OCI-LY3 (cell line): Measurements from ENCODE around the gene FAM13C.

Experiments used
- H2AFZ ChIP-seq: fragments of 200-600, 300-600 bp; shearing (Covaris generic); 2 replicates; pipeline ENCODE4 v1.6.0; 2014; ENCODE audit warnings: antibody characterized with exemption, low read depth, low read length
- H3K27ac ChIP-seq: fragments of 200-600, 300-600 bp; sonication (generic); 2 replicates; pipeline ENCODE4 v1.5.1; 2014; ENCODE audit warnings: mild to moderate bottlenecking, low read length, moderate library complexity, mixed read lengths
- H3K27me3 ChIP-seq: fragments of 200-600, 300-600 bp; sonication (generic); 2 replicates; pipeline ENCODE4 v1.6.1; 2014; ENCODE audit warnings: low read depth, low read length, mixed read lengths
- H3K36me3 ChIP-seq: fragments of 200-600, 300-600 bp; sonication (generic); replicated peaks from 2 replicates; pipeline ENCODE3; 2014; ENCODE audit warnings: low read depth, low read length, mixed read lengths
- H3K4me1 ChIP-seq: fragments of 300-600, 200-600 bp; sonication (generic); 2 replicates; pipeline ENCODE4 v1.6.1; 2014; ENCODE audit warnings: low read length, mixed read lengths
- H3K4me2 ChIP-seq: fragments of 200-600, 300-600 bp; sonication (generic); 2 replicates; pipeline ENCODE4 v1.6.1; 2014; ENCODE audit warnings: low read length, mixed read lengths
- H3K4me3 ChIP-seq: fragments of 300-600, 200-600 bp; sonication (generic); 2 replicates; pipeline ENCODE4 v1.5.1; 2014; ENCODE audit warnings: antibody characterized with exemption, mild to moderate bottlenecking, low read length, moderate library complexity
- H3K79me2 ChIP-seq: fragments of 300-600, 200-600 bp; shearing (Covaris generic); 2 replicates; pipeline ENCODE4 v1.6.1; 2014; ENCODE audit warnings: mild to moderate bottlenecking, low read length, mixed read lengths
- H3K9ac ChIP-seq: fragments of 300-600, 200-600 bp; shearing (Covaris generic); 2 replicates; pipeline ENCODE4 v1.6.0; 2014; ENCODE audit warnings: mild to moderate bottlenecking, low read length, moderate library complexity
- H3K9me3 ChIP-seq: fragments of 200-600, 300-600 bp; shearing (Covaris generic); 2 replicates; pipeline ENCODE4 v1.6.1; 2014; ENCODE audit warnings: low read length, mixed read lengths; ENCODE audit not compliant: insufficient read depth
- H4K20me1 ChIP-seq: fragments of 200-600, 300-600 bp; sonication (generic); 2 replicates; pipeline ENCODE4 v1.6.1; 2016; ENCODE audit warnings: low read length, mixed read lengths; ENCODE audit not compliant: insufficient read depth
- CTCF ChIP-seq: fragments of 200-600, 300-600 bp; sonication (generic); IDR thresholded peaks from 2 replicates; pipeline ENCODE4 v1.5.1; 2014; ENCODE audit warnings: antibody characterized with exemption, low read length, low read depth
- EZH2phosphoT487 ChIP-seq: fragments of 200-600 bp; shearing (Covaris generic); IDR thresholded peaks from 2 replicates; pipeline ENCODE4 v1.6.1; 2018; ENCODE audit warnings: antibody characterized with exemption, mixed run types, low read depth

The FAM13C gene

DNA sequence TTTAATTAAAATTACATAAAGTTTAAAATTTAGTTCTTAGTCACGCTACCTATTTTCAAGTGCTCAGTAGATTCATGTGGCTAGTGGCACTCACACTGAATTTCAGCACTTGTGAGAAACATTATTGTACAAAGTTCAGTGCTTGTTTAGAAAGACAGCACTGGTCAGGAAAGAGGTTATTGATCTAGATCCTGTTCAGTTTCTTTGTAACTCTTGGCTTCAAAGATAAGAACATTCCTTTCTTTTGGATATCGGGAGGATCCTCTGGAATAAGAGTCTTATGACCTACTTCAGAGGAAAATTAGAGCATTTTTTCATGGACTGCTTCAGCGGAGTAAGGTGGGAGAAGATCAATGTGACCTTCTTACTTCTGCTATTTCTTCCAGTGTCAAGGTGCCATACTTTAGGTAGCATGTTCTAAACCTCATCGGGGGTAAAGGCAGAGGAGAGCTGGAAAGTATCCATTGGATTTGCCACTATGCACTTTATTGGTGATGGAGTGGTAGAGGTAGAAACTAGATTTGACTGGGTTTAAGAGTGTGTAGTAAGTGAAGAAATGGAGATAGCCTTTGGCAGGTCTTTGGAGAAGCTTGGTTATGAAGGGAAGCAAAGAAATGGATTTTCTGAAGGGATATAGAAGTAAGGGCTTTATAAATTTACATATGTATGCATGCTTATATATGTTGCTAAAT lies 146.0 kb downstream of the FAM13C start:
- TF ChIP-seq EZH2phosphoT487 (no peak), CTCF (no peak)
- Histone ChIP-seq H3K79me2 (no peaks in the 10 kb centered on the region), H3K4me3 (no peak overlapping the region)

GRCh38 chr10:59214160-59214559 lies 148.2 kb downstream of the FAM13C start:
- no peaks in the 10 kb centered on the region for H3K4me1 ChIP-seq
- H3K9me3 ChIP-seq, result no peaks in the 10 kb centered on the region
- TF ChIP-seq CTCF (no peak), EZH2phosphoT487 (no peak)
- H2AFZ ChIP-seq, result no peak overlapping the region
- H3K4me2 ChIP-seq, result no peak overlapping the region
- no peaks in the 10 kb centered on the region for H4K20me1 ChIP-seq
- H3K27ac ChIP-seq, result no peak overlapping the region
- no peaks in the 10 kb centered on the region for H3K36me3 ChIP-seq
- no peaks in the 10 kb centered on the region for H3K79me2 ChIP-seq
- H3K4me3 ChIP-seq, result no peak overlapping the region
- H3K27me3 ChIP-seq, result no peaks in the 10 kb centered on the region
- no peak overlapping the region for H3K9ac ChIP-seq

More for the DNA sequence above, 146.0 kb downstream of the FAM13C start:
- H3K4me2 ChIP-seq, result no peak overlapping the region
- H3K27me3 ChIP-seq, result no peaks in the 10 kb centered on the region
- H4K20me1 ChIP-seq, result no peaks in the 10 kb centered on the region
- H3K4me1 ChIP-seq, result no peaks in the 10 kb centered on the region
- no peak overlapping the region for H3K9ac ChIP-seq
- H2AFZ ChIP-seq, result no peak overlapping the region
- no peaks in the 10 kb centered on the region for H3K9me3 ChIP-seq
- H3K27ac ChIP-seq, result no peak overlapping the region
- no peaks in the 10 kb centered on the region for H3K36me3 ChIP-seq

DNA sequence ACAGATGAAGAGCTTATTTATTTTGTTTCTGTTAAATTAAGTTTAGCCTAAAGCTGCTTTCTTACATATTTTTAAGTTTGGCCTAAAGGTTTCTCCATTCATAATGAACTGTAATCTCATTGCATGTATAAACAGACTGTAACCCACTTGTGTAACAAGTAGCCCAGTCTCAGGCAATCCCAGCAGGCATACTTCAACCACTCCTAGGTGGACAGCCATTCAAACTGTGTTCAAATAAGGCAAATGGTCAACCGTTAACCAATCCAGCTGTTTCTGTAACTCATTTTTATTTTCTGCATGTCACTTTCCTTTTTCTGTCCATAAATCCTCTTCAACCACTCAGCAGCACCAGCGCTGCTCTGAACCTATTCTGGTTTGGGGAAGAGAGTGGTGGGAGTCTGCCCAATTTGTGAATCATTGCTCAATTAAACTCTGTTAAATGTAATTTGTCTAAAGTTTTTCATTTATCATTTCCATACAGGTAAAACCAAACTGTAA lies 150.0 kb downstream of the FAM13C start:
- H3K9me3 ChIP-seq, result no peaks in the 10 kb centered on the region
- no peaks in the 10 kb centered on the region for H3K36me3 ChIP-seq
- no peaks in the 10 kb centered on the region for H3K4me1 ChIP-seq
- H3K9ac ChIP-seq, result no peak overlapping the region
- no peaks in the 10 kb centered on the region for H3K79me2 ChIP-seq
- TF ChIP-seq EZH2phosphoT487 (no peak), CTCF (no peak)
- no peak overlapping the region for H3K4me3 ChIP-seq
- H3K27ac ChIP-seq, result no peak overlapping the region
- H4K20me1 ChIP-seq, result no peaks in the 10 kb centered on the region
- no peak overlapping the region for H2AFZ ChIP-seq
- H3K27me3 ChIP-seq, result no peaks in the 10 kb centered on the region
- H3K4me2 ChIP-seq, result no peak overlapping the region

DNA sequence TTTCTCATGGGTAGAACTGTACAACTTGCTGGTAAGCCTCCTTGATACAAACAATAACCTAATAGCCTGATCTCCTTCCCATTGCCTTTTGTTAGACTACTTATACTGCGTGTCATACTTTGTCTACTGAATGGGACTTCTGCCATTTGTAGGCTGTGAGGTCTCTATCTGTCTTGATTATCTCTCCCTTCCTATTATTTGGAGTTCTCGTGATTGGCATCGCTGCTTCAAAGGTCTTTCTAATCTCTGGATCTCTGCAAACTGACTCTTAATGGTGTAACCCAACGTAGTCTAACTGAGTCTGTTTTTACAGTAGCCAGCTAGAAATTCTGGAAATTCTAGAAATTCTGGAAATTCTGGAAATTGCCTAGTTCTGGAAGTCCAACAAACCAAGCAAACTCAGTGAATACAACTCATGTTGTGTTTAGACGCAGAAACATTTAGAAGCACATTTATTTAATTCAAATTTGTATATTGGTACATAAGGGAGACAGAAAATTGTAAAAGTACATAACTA lies 156.1 kb downstream of the FAM13C start:
- H3K9me3 ChIP-seq, result no peaks in the 10 kb centered on the region
- no peaks in the 10 kb centered on the region for H3K4me1 ChIP-seq
- no peaks in the 10 kb centered on the region for H3K27me3 ChIP-seq
- no peak overlapping the region for H3K27ac ChIP-seq
- no peaks in the 10 kb centered on the region for H4K20me1 ChIP-seq
- no peaks in the 10 kb centered on the region for H3K79me2 ChIP-seq
- no peak for TF ChIP-seq CTCF
- no peak for TF ChIP-seq EZH2phosphoT487
- no peak overlapping the region for H2AFZ ChIP-seq
- H3K4me2 ChIP-seq, result no peak overlapping the region
- H3K36me3 ChIP-seq, result no peaks in the 10 kb centered on the region
- H3K9ac ChIP-seq, result no peak overlapping the region
- H3K4me3 ChIP-seq, result no peak overlapping the region
